ENCODE data around the gene ADGRE2.
"Not testable (repeated sequence)": the region's sequence is repeated elsewhere in the genome, so short reads cannot be mapped to it uniquely, and the experiment has no call there.

The ADGRE2 gene

GRCh38 chr19:14778110-14778845, at the start of gene ADGRE2:
Gene ADGRE2, minus strand, starts transcription at chr19:14778560. Its CDS starts 1,804 bp downstream, at chr19:14776756.
- DNase-seq = not testable (repeated sequence)

- DNase-seq = no peak
These were observed 47.6 kb upstream of the ADGRE2 start for GRCh38 chr19:14826006-14826405.

- DNase-seq = no peak
These were observed 43.6 kb upstream of the ADGRE2 start for GRCh38 chr19:14821937-14822336.

- no peak for DNase-seq
These were observed 40.2 kb upstream of the ADGRE2 start for GRCh38 chr19:14818588-14818987.

- no peak for DNase-seq
These were observed 38.7 kb upstream of the ADGRE2 start for GRCh38 chr19:14817052-14817451.

- DNase-seq = no peak
These were observed 36.8 kb upstream of the ADGRE2 start for GRCh38 chr19:14814982-14815652.

GRCh38 chr19:14809272-14810057, 31.1 kb upstream of the ADGRE2 start:
- DNase-seq = no peak

- no peak for DNase-seq
These were observed 26.4 kb upstream of the ADGRE2 start for GRCh38 chr19:14804765-14805164.

- DNase-seq = no peak
These were observed 20.4 kb upstream of the ADGRE2 start for GRCh38 chr19:14798760-14799159.

- no peak for DNase-seq
These were observed 17.7 kb upstream of the ADGRE2 start for GRCh38 chr19:14796021-14796420.

GRCh38 chr19:14795078-14795721, 16.8 kb upstream of the ADGRE2 start:
- no peak for DNase-seq

GRCh38 chr19:14792250-14792649, 13.9 kb upstream of the ADGRE2 start:
- DNase-seq = not testable (repeated sequence)

- DNase-seq = peak; percentile 34
These were observed 8.1 kb upstream of the ADGRE2 start for GRCh38 chr19:14786421-14786851.

GRCh38 chr19:14785102-14785793, 6.9 kb upstream of the ADGRE2 start:
- peak; percentile 45 for DNase-seq

- DNase-seq = peak; percentile 31
These were observed 6.4 kb upstream of the ADGRE2 start for GRCh38 chr19:14784730-14785101.

- not testable (repeated sequence) for DNase-seq
These were observed 5.1 kb upstream of the ADGRE2 start for GRCh38 chr19:14783410-14783998.

GRCh38 chr19:14782626-14783409, 4.5 kb upstream of the ADGRE2 start:
- DNase-seq = no peak

GRCh38 chr19:14781713-14782536, 3.6 kb upstream of the ADGRE2 start:
- DNase-seq = not testable (repeated sequence)

- not testable (repeated sequence) for DNase-seq
These were observed 2.4 kb upstream of the ADGRE2 start for GRCh38 chr19:14780622-14781225.

- no peak for DNase-seq
These were observed 791 bp upstream of the ADGRE2 start for GRCh38 chr19:14779151-14779550.

All from activated CD4-positive, alpha-beta T cell treated with anti-CD3 and anti-CD28 coated beads, Interleukin-2, Interleukin-6, amounts not matched to agents 100 ng/mL and 50 ng/mL, durations not matched to agents 16 hours and 8 hours (primary cell).